ENCODE measurements around the gene PI4KA. TPM values are rescaled to one million over a fixed set of nuclear protein-coding genes. Genes with fewer than 3 reads are reported as not detected.

Gene PI4KA
- total RNA-seq, 1 experiment from 2014 or later, result 71.6 TPM

DNA sequence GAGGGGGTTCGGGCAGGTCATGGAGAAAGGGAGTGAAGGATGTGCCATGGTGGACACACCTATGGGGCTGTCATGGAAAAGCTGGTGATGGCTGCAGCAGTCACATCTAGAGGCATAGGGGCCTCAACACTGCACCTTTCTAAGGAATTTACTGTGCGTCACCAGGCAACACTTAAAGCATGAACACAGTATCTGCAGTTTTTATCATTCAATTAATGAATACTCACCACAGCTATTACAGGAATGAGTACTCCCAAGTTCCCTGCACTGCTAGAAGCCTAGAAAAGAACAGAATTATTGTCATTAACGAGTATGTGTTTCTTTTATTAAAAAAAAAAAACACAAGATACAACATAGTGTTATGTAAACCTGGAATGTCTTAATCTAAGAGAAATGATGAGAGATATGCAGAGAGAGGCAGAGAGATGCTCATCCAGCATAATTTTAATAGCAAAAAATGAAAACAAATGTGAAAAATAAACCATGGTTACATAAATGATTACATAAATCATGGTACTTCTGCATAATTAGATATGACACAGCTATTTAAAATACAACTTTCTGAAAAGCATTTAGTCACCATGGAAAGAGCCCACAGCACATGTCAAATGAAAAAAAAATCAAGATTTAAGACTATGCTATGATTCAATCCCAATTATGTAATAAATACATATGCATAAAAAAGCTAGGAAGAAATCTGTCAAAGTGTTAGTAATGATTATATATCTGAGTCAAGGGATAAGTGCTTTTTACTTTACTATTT is 65.5 kb downstream of the PI4KA start:
- POLR2A ChIA-PET (ENCODE audit: low non-redundant PET), result no interaction called here
- no peak for DNase-seq (ENCODE audit: low spot score)

DNA sequence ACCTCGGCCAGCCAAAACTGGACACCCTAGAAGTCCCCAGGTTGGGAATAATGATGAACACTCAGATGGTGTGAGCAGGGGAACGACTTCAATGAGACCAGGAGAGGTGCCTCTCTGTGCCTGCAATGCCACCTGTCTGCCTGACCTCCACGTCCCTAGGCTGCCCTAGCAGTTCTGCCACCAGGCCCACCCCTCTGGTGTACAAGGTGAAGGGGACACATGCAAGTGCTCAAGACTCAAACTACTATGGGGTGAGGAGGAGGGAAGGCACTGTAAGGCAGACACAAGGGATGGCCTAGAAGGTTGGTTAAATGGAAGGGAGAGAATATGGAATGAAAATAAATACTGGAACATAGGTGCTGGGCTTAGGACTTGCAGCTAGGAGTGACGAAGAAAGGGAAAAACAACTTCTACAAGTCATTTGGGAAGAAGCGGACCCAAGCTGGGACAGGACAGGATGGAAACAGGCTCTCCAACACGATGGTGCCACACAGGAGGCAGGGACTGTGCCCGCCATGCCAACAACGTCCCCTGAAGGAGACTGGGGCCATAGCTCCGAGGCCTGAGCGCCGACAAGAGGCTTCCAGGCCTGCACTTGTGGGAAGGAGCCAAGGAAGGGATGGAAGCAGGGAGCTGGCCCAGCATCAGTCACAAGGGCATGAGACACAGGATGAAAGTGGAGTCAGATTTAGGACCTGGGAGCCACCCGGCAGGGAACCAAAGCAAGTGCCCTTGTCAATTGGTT is 66.2 kb downstream of the PI4KA start:
- Histone ChIP-seq H3K9me3 (ENCODE audit: low read depth, low read length, poor library complexity, severe bottlenecking) (no peaks in the 10 kb centered on the region), H3K4me1 (ENCODE audit: insufficient read depth, low read length, poor library complexity, severe bottlenecking) (no peaks in the 10 kb centered on the region), H3K27ac (ENCODE audit: low read depth, low read length, poor library complexity, severe bottlenecking) (no peak overlapping the region), H3K4me3 (ENCODE audit: low read depth, low read length, poor library complexity, severe bottlenecking) (no peak overlapping the region), H3K27me3 (replicated peaks; ENCODE audit: insufficient read depth, low read depth, low read length, poor library complexity) (no peaks in the 10 kb centered on the region), H3K36me3 (ENCODE audit: insufficient read depth, low read length, poor library complexity, severe bottlenecking) (peaks cover 4% of the 10 kb centered on the region)
- DNase-seq (ENCODE audit: low spot score), result no peak
- intact Hi-C loops (cut with micrococcal nuclease; ENCODE audit: unreplicated experiment), result no loop called here
- POLR2A ChIA-PET (ENCODE audit: low non-redundant PET), result no interaction called here
- CTCF ChIA-PET, result interaction anchor here (1.6 kb wide), 1 partner anchor 12 kb away, joined by 6 read pairs; no protein-coding TSS in a partner anchor
- no TSS peak for BruUV-seq (replicated peaks)
- TF ChIP-seq EZH2 (IDR thresholded peaks at IDR 0.05; ENCODE audit: borderline replicate concordance, low read depth, low read length, poor library complexity, severe bottlenecking), result no peak
- TF ChIP-seq, protein P1, sequence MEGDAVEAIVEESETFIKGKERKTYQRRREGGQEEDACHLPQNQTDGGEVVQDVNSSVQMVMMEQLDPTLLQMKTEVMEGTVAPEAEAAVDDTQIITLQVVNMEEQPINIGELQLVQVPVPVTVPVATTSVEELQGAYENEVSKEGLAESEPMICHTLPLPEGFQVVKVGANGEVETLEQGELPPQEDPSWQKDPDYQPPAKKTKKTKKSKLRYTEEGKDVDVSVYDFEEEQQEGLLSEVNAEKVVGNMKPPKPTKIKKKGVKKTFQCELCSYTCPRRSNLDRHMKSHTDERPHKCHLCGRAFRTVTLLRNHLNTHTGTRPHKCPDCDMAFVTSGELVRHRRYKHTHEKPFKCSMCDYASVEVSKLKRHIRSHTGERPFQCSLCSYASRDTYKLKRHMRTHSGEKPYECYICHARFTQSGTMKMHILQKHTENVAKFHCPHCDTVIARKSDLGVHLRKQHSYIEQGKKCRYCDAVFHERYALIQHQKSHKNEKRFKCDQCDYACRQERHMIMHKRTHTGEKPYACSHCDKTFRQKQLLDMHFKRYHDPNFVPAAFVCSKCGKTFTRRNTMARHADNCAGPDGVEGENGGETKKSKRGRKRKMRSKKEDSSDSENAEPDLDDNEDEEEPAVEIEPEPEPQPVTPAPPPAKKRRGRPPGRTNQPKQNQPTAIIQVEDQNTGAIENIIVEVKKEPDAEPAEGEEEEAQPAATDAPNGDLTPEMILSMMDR (conservative IDR thresholded peaks at IDR 0.05; ENCODE audit: low read depth, low read length), result no peak

More for the DNA sequence above, 65.5 kb downstream of the PI4KA start:
- CTCF ChIA-PET, result interaction anchor here (0.6 to 1.6 kb wide), 2 partner anchors 11 to 29 kb away, joined by 4 to 6 read pairs; no protein-coding TSS in a partner anchor
- Histone ChIP-seq H3K27me3 (replicated peaks; ENCODE audit: insufficient read depth, low read depth, low read length, poor library complexity) (no peaks in the 10 kb centered on the region), H3K9me3 (ENCODE audit: low read depth, low read length, poor library complexity, severe bottlenecking) (no peaks in the 10 kb centered on the region), H3K27ac (ENCODE audit: low read depth, low read length, poor library complexity, severe bottlenecking) (no peak overlapping the region), H3K4me3 (ENCODE audit: low read depth, low read length, poor library complexity, severe bottlenecking) (no peak overlapping the region), H3K4me1 (ENCODE audit: insufficient read depth, low read length, poor library complexity, severe bottlenecking) (no peaks in the 10 kb centered on the region), H3K36me3 (ENCODE audit: insufficient read depth, low read length, poor library complexity, severe bottlenecking) (peaks cover 6% of the 10 kb centered on the region)
- no TSS peak for BruUV-seq (replicated peaks)
- no peak for TF ChIP-seq EZH2 (IDR thresholded peaks at IDR 0.05; ENCODE audit: borderline replicate concordance, low read depth, low read length, poor library complexity, severe bottlenecking)
- TF ChIP-seq, protein P1 (conservative IDR thresholded peaks at IDR 0.05; ENCODE audit: low read depth, low read length), result no peak
- intact Hi-C loops (cut with micrococcal nuclease; ENCODE audit: unreplicated experiment), result no loop called here

DNA sequence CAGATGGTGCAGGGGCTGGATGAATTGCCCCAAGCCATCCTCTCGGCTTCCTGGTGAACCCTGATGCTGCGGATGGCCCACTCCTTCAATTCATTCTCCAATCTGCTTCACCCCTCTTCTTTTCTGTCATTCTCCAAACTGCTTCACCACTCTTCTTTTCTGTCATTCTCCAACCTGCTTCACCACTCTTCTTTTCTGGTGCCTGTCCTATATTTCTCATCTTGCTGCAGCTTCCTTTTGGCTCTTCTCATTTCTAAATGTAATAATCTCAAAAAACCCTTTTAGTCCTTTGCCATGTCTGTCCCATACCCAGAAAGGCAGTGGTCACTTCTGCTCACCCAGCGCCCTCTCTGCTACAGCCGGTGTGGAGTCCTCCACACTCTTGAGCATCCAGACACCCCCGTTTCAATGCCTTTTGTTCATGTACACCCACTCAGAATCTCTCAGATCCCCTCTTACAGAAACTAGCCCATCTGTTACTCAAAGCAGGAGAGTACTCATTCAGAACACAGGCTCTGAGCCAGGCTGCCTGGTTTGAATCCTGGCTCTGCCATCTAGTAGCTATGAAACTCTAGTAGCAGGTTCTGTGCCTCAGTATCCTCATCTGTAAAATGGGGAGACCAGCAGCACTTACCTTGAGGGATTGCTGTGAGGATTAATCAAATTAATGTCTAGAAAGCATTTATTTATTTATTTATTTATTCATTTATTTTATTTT is 69.8 kb downstream of the PI4KA start:
- no peak overlapping the region for H3K27ac ChIP-seq (ENCODE audit: low read depth, low read length, poor library complexity, severe bottlenecking)
- H3K4me1 ChIP-seq (ENCODE audit: insufficient read depth, low read length, poor library complexity, severe bottlenecking), result peaks cover 7% of the 10 kb centered on the region
- intact Hi-C loops (cut with micrococcal nuclease; ENCODE audit: unreplicated experiment), result no loop called here
- H3K9me3 ChIP-seq (ENCODE audit: low read depth, low read length, poor library complexity, severe bottlenecking), result no peaks in the 10 kb centered on the region
- no peak overlapping the region for H3K4me3 ChIP-seq (ENCODE audit: low read depth, low read length, poor library complexity, severe bottlenecking)
- ChIA-PET POLR2A (ENCODE audit: low non-redundant PET) (no interaction called here), CTCF (no interaction called here)
- H3K36me3 ChIP-seq (ENCODE audit: insufficient read depth, low read length, poor library complexity, severe bottlenecking), result peaks cover 4% of the 10 kb centered on the region
- DNase-seq (ENCODE audit: low spot score), result no peak
- BruUV-seq (replicated peaks), result no TSS peak
- TF ChIP-seq EZH2 (IDR thresholded peaks at IDR 0.05; ENCODE audit: borderline replicate concordance, low read depth, low read length, poor library complexity, severe bottlenecking), result no peak
- TF ChIP-seq, protein P1 (conservative IDR thresholded peaks at IDR 0.05; ENCODE audit: low read depth, low read length), result no peak
- H3K27me3 ChIP-seq (replicated peaks; ENCODE audit: insufficient read depth, low read depth, low read length, poor library complexity), result no peaks in the 10 kb centered on the region
